ENCODE measurements around the gene SLC5A2.

The SLC5A2 gene

GRCh38 chr16:31471875-31472708 is 10.8 kb upstream of the SLC5A2 start, which contains the start of gene TGFB1I1:
TGFB1I1 (plus strand) TSS chr16:31472152; CDS start chr16:31472189, 37 bp downstream.
- DNase-seq (ENCODE audit: low spot score), result no peak
- in situ Hi-C loops (cut with MboI; ENCODE audit: low sequenced_read_pairs, unreplicated experiment), result no loop called here
- no peak for TF ChIP-seq CTCF (IDR thresholded peaks at IDR 0.05; ENCODE audit: borderline replicate concordance, control extremely low read depth, extremely low read depth, insufficient read depth, missing control alignments)

GRCh38 chr16:31472709-31473203 is 10.2 kb upstream of the SLC5A2 start:
- TF ChIP-seq CTCF (IDR thresholded peaks at IDR 0.05; ENCODE audit: borderline replicate concordance, control extremely low read depth, extremely low read depth, insufficient read depth, missing control alignments), result no peak
- in situ Hi-C loops (cut with MboI; ENCODE audit: low sequenced_read_pairs, unreplicated experiment), result no loop called here
- DNase-seq (ENCODE audit: low spot score), result peak; percentile 72

GRCh38 chr16:31473264-31473984 is 9.5 kb upstream of the SLC5A2 start:
- no peak for DNase-seq (ENCODE audit: low spot score)
- in situ Hi-C loops (cut with MboI; ENCODE audit: low sequenced_read_pairs, unreplicated experiment), result no loop called here
- no peak for TF ChIP-seq CTCF (IDR thresholded peaks at IDR 0.05; ENCODE audit: borderline replicate concordance, control extremely low read depth, extremely low read depth, insufficient read depth, missing control alignments)

GRCh38 chr16:31474173-31474714 is 8.7 kb upstream of the SLC5A2 start:
- TF ChIP-seq CTCF (IDR thresholded peaks at IDR 0.05; ENCODE audit: borderline replicate concordance, control extremely low read depth, extremely low read depth, insufficient read depth, missing control alignments), result no peak
- in situ Hi-C loops (cut with MboI; ENCODE audit: low sequenced_read_pairs, unreplicated experiment), result no loop called here
- DNase-seq (ENCODE audit: low spot score), result no peak

- TF ChIP-seq CTCF (IDR thresholded peaks at IDR 0.05; ENCODE audit: borderline replicate concordance, control extremely low read depth, extremely low read depth, insufficient read depth, missing control alignments), result no peak
- in situ Hi-C loops (cut with MboI; ENCODE audit: low sequenced_read_pairs, unreplicated experiment), result no loop called here
- DNase-seq (ENCODE audit: low spot score), result no peak
Measured at GRCh38 chr16:31474773-31475738, 7.9 kb upstream of the SLC5A2 start.

Measured in GM13976 (cell line).